Transverse colon (tissue), 4 donors: ENCODE measurements around the gene PRDX3. TPM values are rescaled to one million over a fixed set of nuclear protein-coding genes. Genes with fewer than 3 reads are reported as not detected.

Source experiments
- DNase-seq: peaks from one replicate; pipeline ENCODE4 v3.0.0-alpha.2; 2019
- H3K27ac ChIP-seq, 4 donors: fragments of 200-600 bp; sonication (generic); 2 replicates each; pipeline ENCODE4 v1.5.1; 2016 to 2018; ENCODE audit warnings: inconsistent platforms in 4 of 4
- H3K27me3 ChIP-seq: fragments of 200-600 bp; sonication (generic); 2 replicates; pipeline ENCODE4 v1.5.1; 2017; ENCODE audit warnings: inconsistent platforms
- H3K36me3 ChIP-seq, 4 donors: fragments of 200-600 bp; sonication (generic); 2 replicates each; pipeline ENCODE4 v1.5.1; 2017 to 2019; ENCODE audit warnings: inconsistent platforms in 4 of 4
- H3K4me1 ChIP-seq, 4 donors: fragments of 200-600 bp; sonication (generic); 2 replicates each; pipeline ENCODE4 v1.5.1; 2017 to 2020; ENCODE audit warnings: inconsistent platforms in 4 of 4
- H3K4me3 ChIP-seq, 4 donors: fragments of 200-600 bp; sonication (generic); 1 replicate in 1 of 4; 2 replicates in 3 of 4; pipeline versions ENCODE4 v1.5.1 to v1.6.1; 2017 to 2019; ENCODE audit warnings: inconsistent platforms in 4 of 4
- H3K9me3 ChIP-seq, 2 donors: fragments of 200-600 bp; sonication (generic); 2 replicates each; pipeline ENCODE4 v1.5.1; 2017 to 2019; ENCODE audit warnings: inconsistent platforms in 2 of 2
- EP300 ChIP-seq: sonication (generic); formaldehyde crosslinking; IDR thresholded peaks from one replicate; pipeline ENCODE4 v1.6.1; 2017; ENCODE audit warnings: antibody characterized with exemption, low read depth
- POLR2A ChIP-seq: fragments of 450-650 bp; IDR thresholded peaks from one replicate; pipeline ENCODE4 v1.6.1; 2016; ENCODE audit warnings: antibody characterized with exemption, mild to moderate bottlenecking, moderate library complexity
- POLR2AphosphoS5 ChIP-seq, 3 donors: sonication (generic); formaldehyde crosslinking; IDR thresholded peaks; one replicate each; pipeline ENCODE4 v1.6.1; 2016; ENCODE audit warnings: antibody characterized with exemption in 3 of 3
- WGBS, 2 donors: methylation state at CpG; one replicate each; pipeline ENCODE4 v1.1.5; 2018; ENCODE audit warnings: low coverage in 1 of 2; 5-methylcytosine and 5-hydroxymethylcytosine counted together
- in situ Hi-C, 4 donors: fragments of 200-750 bp; cut with MboI; loops; one replicate each; pipeline versions ENCODE4 v1.15.0 to v1.15.1; 2017; ENCODE audit warnings: low sequenced_read_pairs in 3 of 4, low pct_ligation_motif_present in 1 of 4, low pct_unique_long_range_greater_than_20kb in 1 of 4
- intact Hi-C: fragments of 100-400 bp; cut with DNase I; formaldehyde crosslinking; loops from one replicate; pipeline ENCODE4 v1.15.1; 2023; ENCODE audit warnings: low total_unique reads
- total RNA-seq, 4 donors: library from RNA; depleted of rRNA; stranded (reverse); fragments of >200 nt; gene quantifications; one replicate each; pipeline ENCODE4 v1.1.0, GENCODE V29; 2016
- TF ChIP-seq, protein P1 (sequence below), 5 experiments: fragments of 200-600 bp in 3 of 5; fragments of 450-650 bp in 2 of 5; sonication (generic) in 3 of 5; IDR thresholded peaks; 1 replicate in 2 of 5; 2 replicates in 3 of 5; pipeline ENCODE4 v1.5.1; 2016 to 2017; ENCODE audit warnings: antibody characterized with exemption in 5 of 5, inconsistent platforms in 3 of 5, mild to moderate bottlenecking in 2 of 5, moderate library complexity in 1 of 5

The PRDX3 gene
- total RNA-seq, 4 donors from 2014 or later: 24.7 to 141 (median 78.9) TPM

DNA sequence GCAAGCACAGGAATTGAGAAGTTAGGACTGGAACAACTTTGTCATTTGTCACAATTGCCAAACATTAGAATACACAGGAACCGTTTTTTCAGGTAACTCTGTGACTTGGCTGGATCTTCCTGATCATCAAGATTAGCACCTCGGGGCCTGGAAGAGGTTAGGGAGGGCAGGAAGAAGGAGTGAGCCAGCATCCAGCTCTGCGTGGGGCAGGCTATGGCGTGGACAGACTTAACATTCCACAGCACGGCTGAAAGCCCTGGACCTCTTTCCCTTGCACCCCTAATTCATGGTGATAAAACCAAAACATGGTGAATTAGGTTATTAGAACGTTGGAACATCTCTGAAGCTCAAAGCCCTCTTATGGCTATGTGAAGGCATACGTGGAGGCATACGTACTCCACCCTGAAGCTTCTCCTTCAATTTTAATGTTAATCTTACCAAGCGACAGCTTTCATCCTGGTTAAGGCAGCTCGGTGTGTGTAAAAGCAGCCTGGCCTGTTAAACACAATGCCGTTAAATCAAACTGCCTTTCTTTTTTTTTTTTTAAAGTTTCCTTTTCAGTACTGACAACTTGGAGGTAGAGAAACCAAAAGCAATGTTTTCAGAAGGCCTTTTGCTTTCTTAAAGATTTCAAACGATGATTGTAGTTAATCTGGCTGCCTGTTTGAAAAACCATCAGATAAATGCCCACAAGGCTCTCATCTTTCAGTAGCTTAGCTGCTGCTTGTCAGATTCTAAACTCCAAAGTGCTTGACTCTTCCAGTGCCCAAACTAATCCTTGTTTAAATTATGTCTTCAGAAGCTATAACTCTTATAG is 33.2 kb upstream of the PRDX3 start:
- no peak for DNase-seq
- intact Hi-C loops (loop anchor here (5.0 kb wide), 1 partner anchor 40 kb away; no protein-coding TSS in a partner anchor), in situ Hi-C loops (no loop called here)
- Histone ChIP-seq H3K27ac (peak overlapping the region; percentile 99 to 100 (median 100)), H3K4me3 (peak overlapping the region in 1 of 4 donors; percentile 1), H3K9me3 (no peaks in the 10 kb centered on the region), H3K27me3 (peaks cover 9% of the 10 kb centered on the region), H3K4me1 (peaks cover 3 to 56% (median 29%) of the 10 kb centered on the region in 4 donors), H3K36me3 (no peaks in the 10 kb centered on the region)
- WGBS, 2 donors: 44 to 58% methylated on average over 5 to 12 of the region's 12 CpGs
- TF ChIP-seq, protein P1, sequence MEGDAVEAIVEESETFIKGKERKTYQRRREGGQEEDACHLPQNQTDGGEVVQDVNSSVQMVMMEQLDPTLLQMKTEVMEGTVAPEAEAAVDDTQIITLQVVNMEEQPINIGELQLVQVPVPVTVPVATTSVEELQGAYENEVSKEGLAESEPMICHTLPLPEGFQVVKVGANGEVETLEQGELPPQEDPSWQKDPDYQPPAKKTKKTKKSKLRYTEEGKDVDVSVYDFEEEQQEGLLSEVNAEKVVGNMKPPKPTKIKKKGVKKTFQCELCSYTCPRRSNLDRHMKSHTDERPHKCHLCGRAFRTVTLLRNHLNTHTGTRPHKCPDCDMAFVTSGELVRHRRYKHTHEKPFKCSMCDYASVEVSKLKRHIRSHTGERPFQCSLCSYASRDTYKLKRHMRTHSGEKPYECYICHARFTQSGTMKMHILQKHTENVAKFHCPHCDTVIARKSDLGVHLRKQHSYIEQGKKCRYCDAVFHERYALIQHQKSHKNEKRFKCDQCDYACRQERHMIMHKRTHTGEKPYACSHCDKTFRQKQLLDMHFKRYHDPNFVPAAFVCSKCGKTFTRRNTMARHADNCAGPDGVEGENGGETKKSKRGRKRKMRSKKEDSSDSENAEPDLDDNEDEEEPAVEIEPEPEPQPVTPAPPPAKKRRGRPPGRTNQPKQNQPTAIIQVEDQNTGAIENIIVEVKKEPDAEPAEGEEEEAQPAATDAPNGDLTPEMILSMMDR (IDR thresholded peaks at IDR 0.05): no peak
- TF ChIP-seq POLR2A (no peak), EP300 (no peak), POLR2AphosphoS5 (IDR thresholded peaks at IDR 0.05) (no peak)

DNA sequence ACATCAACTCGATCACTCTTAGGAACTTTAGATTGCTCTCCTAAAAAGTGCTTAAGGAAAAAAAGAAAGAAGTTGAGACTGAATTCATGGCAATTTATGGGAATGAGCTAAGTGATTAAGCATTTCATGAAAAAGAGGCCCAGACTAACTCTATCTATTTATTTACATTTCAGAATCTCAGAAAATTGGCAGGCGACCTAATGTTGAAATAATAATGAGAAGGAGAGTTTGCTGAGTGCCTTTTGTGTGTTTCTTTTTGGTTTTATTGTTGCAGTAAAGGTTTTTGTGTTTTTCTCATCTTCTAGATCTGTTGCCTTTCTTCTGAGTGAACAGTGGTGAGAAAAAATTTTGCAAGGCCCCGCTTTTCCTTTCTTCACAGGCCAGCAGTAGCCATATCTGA is 32.6 kb upstream of the PRDX3 start:
- H3K9me3 ChIP-seq: no peaks in the 10 kb centered on the region
- 75 to 79% methylated on average over 3 of the region's 3 CpGs for WGBS, 2 donors
- H3K4me3 ChIP-seq: peak overlapping the region in 1 of 4 donors; percentile 1
- TF ChIP-seq POLR2A (no peak), POLR2AphosphoS5 (IDR thresholded peaks at IDR 0.05) (peak in 2 of 3 donors; percentile 29 to 44), EP300 (no peak)
- TF ChIP-seq, protein P1 (IDR thresholded peaks at IDR 0.05): no peak
- peaks cover 6 to 60% (median 33%) of the 10 kb centered on the region in 4 donors for H3K4me1 ChIP-seq
- DNase-seq: no peak
- in situ Hi-C loops: no loop called here
- H3K36me3 ChIP-seq: no peaks in the 10 kb centered on the region
- H3K27ac ChIP-seq: peak overlapping the region; percentile 99 to 100 (median 100)
- intact Hi-C loops: loop anchor here (5.0 kb wide), 1 partner anchor 41 kb away; no protein-coding TSS in a partner anchor
- H3K27me3 ChIP-seq: peaks cover 9% of the 10 kb centered on the region

DNA sequence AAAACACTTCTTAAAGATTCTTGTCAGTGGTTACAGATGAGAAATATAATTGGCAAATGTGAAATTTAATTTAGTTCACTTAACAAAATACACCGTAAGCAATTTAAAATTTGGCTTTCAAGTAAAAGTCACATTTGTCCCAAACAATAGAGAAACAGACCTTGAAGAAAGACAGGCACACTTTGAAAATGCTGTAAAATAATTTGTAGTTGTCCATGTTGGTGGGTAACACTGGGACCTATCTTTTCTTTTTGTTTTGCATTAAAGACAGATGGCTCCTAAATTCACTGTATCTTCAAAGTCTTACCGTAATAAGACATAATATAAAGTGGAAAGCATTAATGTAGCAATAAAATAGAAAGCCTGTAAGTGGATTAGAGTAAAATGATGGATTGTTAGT is 32.0 kb upstream of the PRDX3 start:
- intact Hi-C loops: loop anchor here (5.0 kb wide), 1 partner anchor 42 kb away; no protein-coding TSS in a partner anchor
- peak overlapping the region; percentile 99 to 100 (median 100) for H3K27ac ChIP-seq
- H3K9me3 ChIP-seq: no peaks in the 10 kb centered on the region
- no peaks in the 10 kb centered on the region for H3K36me3 ChIP-seq
- no peak overlapping the region for H3K4me3 ChIP-seq
- WGBS, 2 donors: 74 to 80% methylated on average over 2 of the region's 2 CpGs
- TF ChIP-seq POLR2AphosphoS5 (IDR thresholded peaks at IDR 0.05) (no peak), POLR2A (no peak), EP300 (no peak)
- TF ChIP-seq, protein P1 (IDR thresholded peaks at IDR 0.05): no peak
- peaks cover 9% of the 10 kb centered on the region for H3K27me3 ChIP-seq
- in situ Hi-C loops: no loop called here
- no peak for DNase-seq
- H3K4me1 ChIP-seq: peaks cover 11 to 65% (median 38%) of the 10 kb centered on the region in 4 donors

DNA sequence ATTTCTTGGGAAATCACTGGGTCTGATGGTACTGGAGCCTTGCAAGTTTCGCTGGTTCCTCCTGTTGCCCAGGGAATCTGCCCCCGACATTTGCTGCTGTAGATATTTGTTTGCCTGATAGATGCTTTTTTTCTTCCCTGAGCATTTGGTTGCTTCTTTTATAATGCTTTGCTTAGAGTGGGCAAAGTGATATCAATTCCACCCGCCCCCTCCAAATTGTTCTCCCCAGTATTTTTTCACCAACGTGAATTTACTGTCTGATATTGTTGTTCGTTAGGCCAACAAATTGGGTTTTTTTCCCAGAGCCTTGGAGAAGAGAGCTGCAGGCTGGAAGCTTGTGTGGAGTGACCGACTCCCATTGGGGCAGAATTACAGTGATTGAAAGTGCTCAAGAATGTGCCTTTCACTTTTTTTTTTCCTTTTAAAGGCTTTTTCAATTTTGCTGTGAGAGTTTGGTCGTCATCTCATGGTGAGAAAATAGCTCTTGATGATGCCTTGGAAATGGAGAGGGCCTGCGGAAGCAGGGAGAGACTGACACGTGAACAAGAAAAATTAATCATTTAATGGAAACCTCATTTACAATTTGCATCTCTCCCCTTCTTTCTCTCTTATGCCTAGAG is 31.2 kb upstream of the PRDX3 start:
- TF ChIP-seq POLR2A: no peak
- TF ChIP-seq, protein P1 (IDR thresholded peaks at IDR 0.05): peak in 1 of 5 experiments; percentile 1
- in situ Hi-C loops (loop anchor here in 1 of 4 donors (10.0 kb wide), 2 partner anchors 205 to 235 kb away; no protein-coding TSS in a partner anchor), intact Hi-C loops (loop anchor here (5.0 kb wide), 3 partner anchors 42 to 212 kb away; no protein-coding TSS in a partner anchor)
- Histone ChIP-seq H3K9me3 (no peaks in the 10 kb centered on the region), H3K27me3 (peaks cover 9% of the 10 kb centered on the region), H3K4me1 (peaks cover 11 to 66% (median 39%) of the 10 kb centered on the region in 4 donors), H3K36me3 (no peaks in the 10 kb centered on the region), H3K4me3 (peak overlapping the region in 3 of 4 donors; percentile 21 to 95 (median 73)), H3K27ac (peak overlapping the region; percentile 99 to 100 (median 100))
- DNase-seq: no peak
- WGBS, 2 donors: 42 to 46% methylated on average over 8 to 9 of the region's 9 CpGs
